Measurements from ENCODE around the gene NOS1AP.

NOS1AP gene

DNA sequence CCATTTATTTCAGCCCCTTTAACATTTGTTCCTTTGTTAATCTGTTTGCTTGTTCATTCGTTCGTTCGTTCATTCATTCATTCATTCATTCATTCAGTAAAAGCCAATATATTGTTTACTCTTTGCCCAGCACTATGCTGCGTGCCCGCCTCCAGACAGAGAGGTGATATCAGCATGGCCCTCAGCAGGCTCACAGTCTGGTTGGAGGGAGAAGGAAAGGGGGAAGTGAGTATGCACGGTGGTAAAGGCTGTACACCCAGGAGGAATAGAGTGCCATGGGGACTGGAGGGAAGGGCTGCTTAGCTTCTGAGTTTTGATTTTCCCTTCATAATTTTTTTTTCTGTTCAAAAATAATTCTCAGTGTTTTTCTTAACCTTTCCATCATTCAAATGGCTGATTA lies 144.7 kb downstream of the NOS1AP start:
- DNase-seq (ENCODE audit: low read depth in 2 of 2, low spot score in 1 of 2) = no peak

DNA sequence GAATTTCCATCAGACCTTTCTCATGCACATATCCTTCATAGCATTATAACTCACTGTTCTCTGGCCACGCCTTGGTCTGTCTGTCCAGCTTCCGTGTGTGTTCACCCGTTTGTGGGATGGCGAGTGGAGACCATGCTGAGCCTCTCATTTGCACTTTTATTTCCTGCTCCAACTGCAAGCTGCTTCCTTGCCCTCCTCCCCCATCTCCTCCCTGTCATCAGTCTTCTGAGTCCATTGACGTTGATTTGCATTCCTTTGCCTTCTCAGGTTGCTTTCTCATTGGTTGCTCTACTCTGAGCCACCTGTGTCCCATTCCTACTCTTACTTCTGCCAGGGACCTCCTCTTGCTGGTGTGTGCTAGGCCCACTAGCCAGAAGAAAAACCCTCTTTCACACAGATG lies 146.4 kb downstream of the NOS1AP start:
- DNase-seq (ENCODE audit: low read depth in 2 of 2, low spot score in 1 of 2) = no peak

DNA sequence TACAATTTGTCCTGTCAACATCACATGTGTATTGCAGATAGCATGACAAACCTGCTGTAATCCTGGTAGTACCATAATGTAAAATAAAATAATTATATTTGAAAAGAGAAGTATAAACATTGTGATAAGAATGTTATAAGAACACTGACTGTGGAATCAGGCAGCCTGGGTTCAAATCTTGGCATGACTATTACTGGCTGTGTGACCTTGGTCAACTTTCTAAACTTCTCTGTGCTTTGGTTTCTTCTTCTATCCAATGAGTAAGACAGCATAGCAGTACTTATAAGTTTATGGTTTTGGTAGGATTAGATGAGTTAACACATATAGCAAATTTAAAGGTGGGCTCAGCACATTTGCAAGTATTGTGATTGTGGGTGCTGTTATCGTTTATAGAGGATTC lies 147.1 kb downstream of the NOS1AP start:
- DNase-seq (ENCODE audit: low read depth in 2 of 2, low spot score in 1 of 2) = no peak

DNA sequence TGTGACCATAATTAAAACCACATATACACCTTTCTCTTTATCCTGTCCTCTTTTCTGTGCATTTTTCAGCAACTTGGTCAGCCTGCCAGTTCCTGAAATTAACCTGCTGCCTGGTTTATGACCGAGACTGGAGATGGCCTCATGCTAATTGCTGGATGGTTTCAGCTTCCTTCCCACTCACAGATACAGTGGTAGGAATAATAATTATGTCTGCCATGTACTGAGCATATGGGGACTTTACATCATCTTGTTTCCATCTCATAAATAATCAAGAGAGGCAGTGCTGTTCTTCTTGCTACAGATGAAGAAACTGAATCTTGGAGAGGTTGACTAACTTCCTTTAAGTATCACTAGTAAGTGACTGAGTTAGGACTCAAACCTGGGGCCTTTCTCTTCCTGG lies 148.2 kb downstream of the NOS1AP start:
- no peak for DNase-seq (ENCODE audit: low read depth in 2 of 2, low spot score in 1 of 2)

DNA sequence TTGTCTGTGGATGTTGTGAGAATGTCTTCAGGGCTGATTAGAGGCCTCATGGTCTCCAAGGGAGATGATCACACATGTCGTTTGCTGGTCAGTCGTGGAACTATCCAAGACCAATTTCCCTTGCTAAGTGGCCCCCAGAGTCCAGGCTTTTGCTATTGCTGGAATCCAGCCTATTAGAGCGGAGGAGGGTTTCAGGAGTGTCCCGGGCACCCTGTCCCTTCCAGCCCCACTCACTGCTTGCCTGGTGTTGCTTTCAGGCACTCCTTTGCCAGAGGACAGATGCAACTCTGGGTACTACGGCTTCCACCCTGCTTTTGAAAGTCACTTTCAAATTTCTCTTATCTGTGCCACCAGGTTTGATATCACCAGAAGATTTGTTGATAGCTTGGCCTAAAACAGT lies 149.1 kb downstream of the NOS1AP start:
- DNase-seq (ENCODE audit: low read depth in 2 of 2, low spot score in 1 of 2) = no peak

DNA sequence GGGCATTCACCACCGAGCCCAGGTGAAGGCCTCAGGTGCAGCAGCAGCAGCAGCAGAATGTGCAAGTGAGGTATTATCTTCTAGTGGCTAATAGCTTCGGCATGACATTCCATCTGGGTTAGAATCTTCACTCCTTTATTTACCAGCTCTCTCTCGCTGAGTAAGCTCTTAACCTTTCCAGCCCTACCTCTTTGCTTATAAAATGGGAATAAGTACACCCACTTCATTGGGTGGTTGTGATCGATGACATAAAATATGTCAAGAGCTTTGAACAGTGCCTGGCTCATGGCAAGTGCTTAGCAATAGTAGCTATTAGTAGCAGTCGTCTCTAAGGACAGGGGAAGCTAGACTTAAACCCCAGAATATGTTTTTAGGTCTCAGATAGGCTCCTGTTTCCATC lies 149.5 kb downstream of the NOS1AP start:
- no peak for DNase-seq (ENCODE audit: low read depth in 2 of 2, low spot score in 1 of 2)

DNA sequence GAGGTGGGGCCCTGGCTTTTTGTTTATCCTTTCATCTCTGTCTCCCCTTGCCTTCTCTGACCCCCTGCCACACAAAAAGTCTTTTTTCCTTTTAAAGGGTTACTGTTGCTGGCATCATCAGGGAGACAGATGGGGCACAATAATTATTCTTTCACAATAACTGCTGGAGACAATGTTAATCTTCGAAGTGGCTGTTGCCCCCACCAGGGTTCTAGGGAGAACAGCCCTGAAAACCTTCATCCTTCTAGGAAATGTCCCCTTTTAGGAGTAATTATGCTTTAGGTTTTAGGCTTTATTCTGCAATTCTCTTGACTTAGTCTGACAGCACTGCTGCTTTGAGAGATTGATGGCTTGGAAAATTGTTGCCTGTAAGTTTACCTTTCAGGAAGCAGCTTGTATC lies 150.0 kb downstream of the NOS1AP start:
- no peak for DNase-seq (ENCODE audit: low read depth in 2 of 2, low spot score in 1 of 2)

DNA sequence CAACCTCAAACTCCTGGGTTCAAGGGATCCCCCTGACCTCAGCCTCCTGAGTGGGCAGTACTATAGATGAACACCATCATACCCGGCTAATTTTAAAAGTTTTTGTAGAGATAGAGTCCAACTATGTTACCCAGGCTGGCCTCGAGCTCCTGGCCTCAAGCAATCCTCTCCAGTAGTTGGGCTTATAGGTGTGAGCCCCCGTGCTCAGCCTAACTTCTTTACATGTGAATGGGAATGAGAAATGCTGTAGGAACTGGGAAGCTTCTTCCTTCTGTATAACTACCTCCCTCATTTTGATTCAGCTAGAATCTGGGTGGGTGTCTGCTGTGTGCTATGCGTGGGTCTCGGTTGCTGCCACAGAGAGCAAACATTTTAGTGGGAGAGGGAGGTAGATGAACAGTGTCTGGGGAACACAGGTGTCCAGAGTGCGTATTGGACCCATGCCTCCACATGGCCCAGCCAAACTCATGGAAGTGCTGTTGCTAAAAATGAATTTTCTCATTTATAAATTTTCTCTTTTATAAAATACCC lies 150.6 kb downstream of the NOS1AP start:
- DNase-seq (ENCODE audit: low read depth in 2 of 2, low spot score in 1 of 2) = no peak

DNA sequence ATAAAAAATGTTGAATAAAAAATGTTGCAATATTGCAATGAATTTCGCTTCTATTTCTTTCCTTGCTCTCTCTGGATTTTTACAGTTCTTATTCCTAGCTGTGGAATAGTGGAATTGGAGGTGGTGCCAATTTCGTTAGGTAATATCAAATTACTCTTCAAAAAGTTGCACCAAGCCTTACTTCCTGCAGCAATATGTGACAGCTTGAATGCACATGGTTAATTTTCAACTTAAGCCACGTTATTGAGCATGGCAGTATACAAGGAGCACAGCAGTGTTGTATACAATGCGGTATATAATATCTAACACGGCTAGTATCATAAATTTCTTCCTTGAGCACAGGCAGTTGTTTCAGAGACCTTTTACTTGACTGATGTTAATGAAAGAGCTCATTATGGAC lies 152.5 kb downstream of the NOS1AP start:
- DNase-seq (ENCODE audit: low read depth in 2 of 2, low spot score in 1 of 2) = no peak

DNA sequence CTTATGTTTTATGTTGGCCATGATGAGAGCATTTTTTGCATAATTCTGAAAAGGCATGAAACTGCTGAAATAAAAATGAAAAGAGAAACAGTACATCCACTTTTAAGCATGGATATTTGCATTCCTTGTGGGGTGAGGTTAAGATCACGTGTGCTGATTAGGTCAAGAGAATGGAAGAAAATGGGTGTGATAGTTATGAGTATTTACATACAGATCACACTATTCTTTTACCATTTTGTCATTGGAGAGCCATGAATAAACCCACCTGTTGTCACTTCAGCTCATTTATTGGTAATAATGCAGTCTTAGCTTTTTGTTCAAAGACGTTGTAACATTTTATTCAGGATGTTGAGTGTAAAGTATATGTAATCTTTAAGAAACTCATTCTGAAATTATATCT lies 153.2 kb downstream of the NOS1AP start:
- no peak for DNase-seq (ENCODE audit: low read depth in 2 of 2, low spot score in 1 of 2)

DNA sequence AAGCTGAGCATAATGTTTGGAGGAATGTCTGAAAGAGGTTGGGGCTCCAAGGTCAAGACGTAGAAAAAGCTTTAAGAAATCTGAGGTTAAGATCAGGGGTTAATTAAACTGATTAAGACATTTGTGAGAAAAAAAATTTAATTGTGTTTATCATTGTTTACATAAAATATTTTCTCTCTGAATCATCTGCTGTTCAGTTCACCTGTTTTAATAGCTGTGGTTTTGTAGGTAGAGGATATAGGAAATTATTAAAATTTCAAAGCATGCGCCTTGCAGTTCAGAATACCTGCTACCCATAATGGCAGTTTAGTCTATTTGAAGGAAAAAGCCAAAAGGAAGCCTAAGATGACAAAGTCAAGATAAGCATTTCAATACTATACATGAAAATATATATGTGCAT lies 154.0 kb downstream of the NOS1AP start:
- DNase-seq (ENCODE audit: low read depth in 2 of 2, low spot score in 1 of 2) = no peak

DNA sequence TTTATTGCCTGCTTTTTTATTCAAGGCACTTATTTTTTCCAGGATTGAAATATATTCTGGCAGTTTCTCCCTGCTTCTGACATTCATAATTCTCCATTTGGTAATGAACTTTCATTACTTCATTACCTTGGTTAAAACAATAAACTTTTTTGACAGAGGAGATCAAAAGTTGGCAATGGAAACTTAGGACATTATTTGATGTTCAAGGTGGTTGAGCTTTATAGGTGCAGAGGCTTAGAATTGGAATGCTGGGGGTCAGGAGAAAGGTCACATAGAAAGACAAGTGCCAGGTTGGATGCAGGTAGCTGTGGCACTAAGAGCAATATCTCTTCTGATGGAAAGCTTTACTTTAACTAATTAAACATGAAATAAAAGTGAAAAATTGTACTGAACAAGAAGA lies 154.8 kb downstream of the NOS1AP start:
- DNase-seq (ENCODE audit: low read depth in 2 of 2, low spot score in 1 of 2) = no peak

DNA sequence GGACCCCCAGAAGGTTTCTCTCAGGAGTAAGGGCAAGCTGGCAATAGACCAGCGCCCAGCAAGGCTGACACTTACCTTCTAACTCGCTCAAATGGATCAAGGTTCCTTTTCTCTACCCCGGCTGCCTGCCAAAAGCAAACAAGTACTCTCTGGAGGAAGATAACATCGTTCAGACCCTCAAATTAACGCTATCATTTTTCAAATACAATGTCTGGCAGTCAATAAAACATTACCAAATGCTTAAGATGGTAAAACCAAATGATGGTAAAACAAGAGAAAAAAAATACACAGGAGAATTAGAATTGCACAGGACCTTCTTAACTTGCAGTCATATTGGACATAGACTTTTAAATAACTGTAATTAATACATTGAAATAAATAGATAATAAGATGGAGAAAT lies 159.1 kb downstream of the NOS1AP start:
- DNase-seq (ENCODE audit: low read depth in 2 of 2, low spot score in 1 of 2) = no peak

DNA sequence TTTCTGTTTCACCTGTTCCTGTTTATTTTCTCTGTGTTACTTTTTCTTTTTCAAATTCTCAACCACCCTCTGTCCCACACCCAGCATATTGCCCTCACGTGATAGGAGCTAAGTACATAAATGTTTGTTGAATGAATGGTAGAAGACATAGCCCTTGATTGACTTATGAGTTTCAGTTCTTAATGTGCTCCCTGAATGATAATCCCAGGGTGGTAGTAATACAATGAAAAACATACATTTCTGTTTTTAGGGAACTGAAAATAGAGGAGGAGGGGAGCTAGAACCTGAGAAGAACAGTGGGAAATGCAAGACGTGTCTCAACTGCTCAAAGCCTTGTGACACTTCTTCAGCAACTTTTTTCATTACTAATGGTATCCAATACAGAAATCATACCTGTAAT lies 160.1 kb downstream of the NOS1AP start:
- no peak for DNase-seq (ENCODE audit: low read depth in 2 of 2, low spot score in 1 of 2)

DNA sequence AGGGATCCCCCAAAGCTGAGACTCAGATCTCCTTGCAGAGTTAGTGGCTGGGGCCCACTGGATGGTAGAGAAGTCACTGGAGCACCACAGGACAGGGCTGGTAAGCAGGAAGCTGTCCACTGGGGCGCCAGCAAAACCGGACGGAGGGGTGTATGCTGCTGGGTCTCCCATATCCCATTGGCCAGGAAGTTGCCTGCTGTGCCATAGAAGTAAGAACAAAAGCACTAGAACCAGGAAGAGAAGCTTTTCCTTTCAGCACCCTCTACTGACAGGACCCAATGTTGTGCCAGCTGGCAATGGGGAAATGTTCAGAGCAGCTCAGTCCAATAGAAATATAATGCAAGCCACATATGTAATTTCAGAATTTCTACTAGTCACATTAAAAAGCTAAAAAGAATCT lies 160.6 kb downstream of the NOS1AP start:
- DNase-seq (ENCODE audit: low read depth in 2 of 2, low spot score in 1 of 2) = no peak

DNA sequence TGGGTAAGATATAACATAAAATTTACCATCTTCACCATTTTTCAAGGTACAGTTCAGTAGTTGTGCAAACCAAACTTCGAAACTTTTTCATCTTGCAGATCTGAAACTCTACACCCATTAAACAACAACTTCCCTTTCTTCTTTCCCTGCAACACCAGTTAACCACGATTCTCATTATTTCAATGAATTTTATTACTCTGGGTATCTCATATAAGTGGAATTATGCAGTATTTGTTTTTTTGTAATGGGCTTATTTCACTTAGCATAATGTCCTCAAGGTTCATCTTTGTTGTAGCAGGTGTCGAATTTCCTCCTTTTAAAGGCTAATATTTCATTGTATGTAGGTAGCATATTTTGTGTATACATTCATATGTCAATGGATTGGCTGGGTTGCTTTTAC lies 161.0 kb downstream of the NOS1AP start:
- DNase-seq (ENCODE audit: low read depth in 2 of 2, low spot score in 1 of 2) = no peak

DNA sequence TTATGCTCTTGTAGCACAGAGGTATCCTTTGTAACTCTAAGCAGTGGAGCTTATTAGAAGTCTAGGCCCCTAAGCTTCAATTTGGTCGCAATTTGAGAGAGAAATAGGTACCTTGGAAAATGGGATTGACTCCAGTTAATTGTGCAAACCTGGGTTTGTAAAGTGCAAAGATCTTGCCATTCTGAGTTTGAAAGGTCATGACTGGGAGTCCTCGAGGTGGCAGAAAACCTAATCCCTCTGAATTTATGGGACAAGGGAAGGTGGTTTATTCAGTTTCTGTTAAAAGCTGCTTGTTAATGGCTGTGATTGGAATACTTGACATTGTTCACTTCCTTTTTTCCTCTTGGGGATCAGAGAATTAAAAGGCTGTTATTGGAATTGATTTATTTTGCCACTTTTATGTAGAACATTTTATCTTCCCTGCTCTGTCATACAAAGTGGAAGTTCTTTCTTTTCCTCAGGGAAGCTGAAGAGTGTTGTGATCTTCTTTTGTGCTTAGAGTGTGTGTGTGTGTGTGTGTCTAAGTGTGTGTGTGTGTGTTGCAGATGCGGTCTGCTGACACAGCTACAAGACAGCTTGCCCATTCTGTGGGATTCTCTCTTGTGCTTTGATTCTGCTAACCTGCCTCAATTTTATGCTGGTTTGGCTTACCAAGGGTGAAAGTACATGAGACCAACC lies 162.7 kb downstream of the NOS1AP start:
- DNase-seq (ENCODE audit: low read depth in 2 of 2, low spot score in 1 of 2) = no peak

DNA sequence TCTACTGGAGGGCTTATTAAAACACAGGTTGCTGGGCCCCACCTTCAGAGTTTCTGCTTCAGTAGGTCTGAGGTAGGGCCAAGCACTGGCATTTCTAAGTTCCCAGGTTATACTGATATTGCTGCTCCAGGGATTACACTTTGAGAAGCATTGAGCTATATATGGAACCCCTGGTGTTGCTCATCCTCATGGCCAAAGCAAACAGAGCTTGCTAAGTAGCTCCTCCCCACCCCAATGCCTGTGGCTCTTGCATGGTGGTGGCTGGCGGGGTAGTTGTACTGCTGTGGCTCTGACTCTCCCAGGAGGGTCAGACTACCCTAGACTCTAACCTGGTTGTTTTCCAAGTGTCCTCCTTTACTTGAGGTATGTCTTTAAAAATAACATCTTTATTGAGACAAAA lies 163.6 kb downstream of the NOS1AP start:
- DNase-seq (ENCODE audit: low read depth in 2 of 2, low spot score in 1 of 2) = no peak

DNA sequence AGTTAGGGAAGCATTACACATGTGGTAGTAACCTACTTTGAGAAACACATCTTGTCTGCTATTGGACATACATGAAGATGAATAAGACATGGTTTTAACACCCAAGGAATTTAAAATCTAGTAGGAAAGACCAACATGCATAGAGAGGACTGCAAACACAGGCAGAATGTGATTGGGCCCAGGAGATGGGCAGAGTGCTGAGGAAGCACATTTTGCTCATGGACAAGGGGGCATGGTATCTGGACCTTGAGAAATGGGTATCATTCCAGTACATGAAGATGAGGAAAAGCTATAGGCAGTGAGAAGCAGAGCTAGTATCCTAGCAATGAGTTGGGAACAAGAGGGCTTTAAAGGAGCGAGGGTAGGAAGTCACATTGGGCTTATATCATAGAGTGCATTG lies 164.4 kb downstream of the NOS1AP start:
- DNase-seq (ENCODE audit: low read depth in 2 of 2, low spot score in 1 of 2) = no peak

DNA sequence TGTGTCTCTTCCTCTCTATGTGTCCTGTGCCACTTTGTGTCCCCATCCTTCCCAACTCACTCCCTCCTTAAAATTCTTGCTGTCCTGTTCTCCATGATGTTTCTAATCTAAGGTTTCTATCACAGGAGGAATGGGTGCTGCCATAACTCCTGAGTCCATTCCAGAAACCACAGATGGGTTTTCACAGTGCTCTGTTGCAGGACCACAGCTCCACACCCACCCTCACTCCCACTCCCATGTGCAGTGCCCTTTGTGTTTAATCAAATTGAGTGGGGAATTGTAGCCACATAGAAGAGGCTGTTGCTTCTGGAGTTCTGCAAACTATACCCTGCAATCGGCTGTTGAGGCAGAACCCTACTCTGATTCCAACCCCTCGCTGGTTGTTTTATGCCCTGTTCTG lies 165.1 kb downstream of the NOS1AP start:
- DNase-seq (ENCODE audit: low read depth in 2 of 2, low spot score in 1 of 2) = no peak

DNA sequence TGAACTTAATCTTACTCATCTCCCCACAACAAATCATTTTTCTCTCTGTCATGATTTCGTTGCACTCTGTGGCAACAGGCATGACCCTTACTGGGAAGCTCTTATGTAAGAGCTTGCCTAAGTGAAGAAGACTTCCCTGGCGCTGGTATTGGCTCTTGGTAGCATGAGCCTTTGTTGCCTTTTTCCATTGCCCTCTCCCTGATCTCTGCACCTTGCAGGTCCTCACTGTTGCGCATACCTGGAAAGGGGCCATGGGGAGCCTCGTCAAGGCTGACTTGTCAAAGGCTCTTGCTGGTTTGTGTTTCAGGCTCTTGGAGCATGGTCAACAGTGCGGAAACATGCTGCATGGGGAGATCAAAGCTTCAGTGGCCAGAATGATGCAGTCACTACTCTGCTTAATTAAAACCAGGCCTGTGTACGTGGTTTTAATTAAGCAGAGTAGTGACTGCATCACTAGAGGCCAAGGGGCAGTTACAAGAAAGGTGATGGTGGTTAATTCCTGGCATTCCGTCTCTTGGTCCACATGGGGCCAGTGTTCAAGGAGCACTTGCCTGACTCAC lies 165.8 kb downstream of the NOS1AP start:
- DNase-seq (ENCODE audit: low read depth in 2 of 2, low spot score in 1 of 2) = no peak

DNA sequence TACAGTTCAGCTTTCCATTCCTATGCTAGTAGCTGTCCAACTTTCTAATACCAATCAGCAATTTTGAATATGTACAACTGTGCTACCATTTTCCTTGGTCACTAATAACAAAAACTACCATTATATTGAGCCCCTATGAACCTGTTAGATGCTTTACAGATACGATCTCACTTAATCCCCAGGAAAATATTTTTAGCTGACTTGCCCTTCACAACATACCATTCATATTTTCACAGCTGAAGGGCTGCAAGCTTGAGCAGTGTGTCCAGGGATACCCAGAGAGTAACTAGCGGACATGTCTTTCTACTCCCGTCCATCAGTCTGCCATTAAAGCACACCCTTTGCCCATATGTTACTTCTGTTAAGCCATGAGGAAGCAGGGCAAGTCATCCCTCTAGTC lies 166.7 kb downstream of the NOS1AP start:
- DNase-seq (ENCODE audit: low read depth in 2 of 2, low spot score in 1 of 2) = no peak

DNA sequence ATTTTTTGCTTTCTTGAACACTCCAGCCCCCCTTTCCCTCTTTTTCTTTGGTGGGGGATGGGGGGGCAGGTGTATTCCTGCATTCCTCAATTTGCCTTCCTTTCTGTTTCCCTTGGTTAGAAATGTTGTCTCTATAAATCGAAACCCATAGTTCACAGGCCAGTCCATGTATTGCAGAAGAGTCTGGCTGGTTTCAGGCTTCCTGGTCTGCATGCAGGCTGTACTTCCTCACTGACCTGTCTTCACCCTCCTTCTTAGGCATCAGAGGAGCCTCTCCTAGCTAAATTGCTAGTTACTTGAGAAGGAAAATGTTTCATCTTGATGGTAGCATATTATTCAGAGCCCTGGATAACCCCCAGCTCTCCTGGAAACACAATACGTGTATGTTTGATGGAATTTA lies 167.1 kb downstream of the NOS1AP start:
- no peak for DNase-seq (ENCODE audit: low read depth in 2 of 2, low spot score in 1 of 2)

All from stimulated activated CD8-positive, alpha-beta memory T cell treated with anti-CD3 and anti-CD28 coated beads, Interleukin-4, amount 100 ng/mL, for 1 hour (primary cell).